ENCODE measurements around the gene DNAJA3. TPM values are rescaled to one million over a fixed set of nuclear protein-coding genes. Genes with fewer than 3 reads are reported as not detected.

DNAJA3 gene
- total and polyA plus RNA-seq, 10 of the 15 experiments (the other 5 are each of a cell fraction or from before 2014, with no cell fraction given): 8.4 to 141 (median 60.8) TPM

GRCh38 chr16:4442371-4442770 lies 16.7 kb downstream of the DNAJA3 start:
- ATAC-seq (no peak), DNase-seq (ENCODE audit: low read depth, low spot score) (no peak), FAIRE-seq (no peak)
- no peaks in the 10 kb centered on the region for H3K27me3 ChIP-seq (replicated peaks in 1 of 2; ENCODE audit: control insufficient read depth in 2 of 2, insufficient read depth in 2 of 2, low read length in 1 of 2)
- H3K4me3 ChIP-seq: no peak overlapping the region
- in situ Hi-C loops (cut with MboI) (no loop called here), intact Hi-C loops (cut with micrococcal nuclease; ENCODE audit: unreplicated experiment) (no loop called here)
- peaks cover 21 to 46% of the 10 kb centered on the region in 2 experiments for H3K36me3 ChIP-seq (ENCODE audit: control insufficient read depth in 2 of 2, insufficient read depth in 2 of 2, low read length in 1 of 2)
- H3K9ac ChIP-seq (ENCODE audit: control insufficient read depth, insufficient read depth, low read length): no peak overlapping the region
- H3K79me2 ChIP-seq (ENCODE audit: control insufficient read depth, insufficient read depth, low read length): no peaks in the 10 kb centered on the region
- POLR2A ChIA-PET: no interaction called here
- WGBS (ENCODE audit: insufficient coverage, insufficient replicate concordance, low lambda C conversion rate, missing lambda C conversion rate): 96% methylated on average over 11 of the region's 11 CpGs
- no peaks in the 10 kb centered on the region for H3K9me3 ChIP-seq (replicated peaks; ENCODE audit: control insufficient read depth, insufficient read depth, low read length)
- no peaks in the 10 kb centered on the region for H3K4me1 ChIP-seq (ENCODE audit: control insufficient read depth, insufficient read depth, low read length)
- no TSS peak for BruUV-seq (replicated peaks)
- RAD21 ChIA-PET (ENCODE audit: unreplicated experiment): no interaction called here
- TF ChIP-seq NFIC (IDR thresholded peaks at IDR 0.05; ENCODE audit: low read depth, low read length) (no peak), ZNF274 (IDR thresholded peaks at IDR 0.05; ENCODE audit: insufficient read depth, insufficient read length) (no peak), GABPA (IDR thresholded peaks at IDR 0.05; ENCODE audit: low read depth) (no peak), BRCA1 (IDR thresholded peaks at IDR 0.05; ENCODE audit: low read depth, low read length) (no peak), NRF1 (conservative IDR thresholded peaks at IDR 0.05; ENCODE audit: low read depth, low read length) (no peak), BCLAF1 (IDR thresholded peaks at IDR 0.05) (no peak), RCOR1 (conservative IDR thresholded peaks at IDR 0.05; ENCODE audit: low read depth, low read length) (no peak), FOXM1 (IDR thresholded peaks at IDR 0.05; ENCODE audit: low read depth, low read length) (no peak), PAX5 (IDR thresholded peaks at IDR 0.05; ENCODE audit: borderline replicate concordance, low read depth, low read length) (no peak), CREB1 (IDR thresholded peaks at IDR 0.05; ENCODE audit: low read depth) (no peak)
- no peak overlapping the region for H3K4me2 ChIP-seq (ENCODE audit: control insufficient read depth, insufficient read depth)
- H3K27ac ChIP-seq (ENCODE audit: control insufficient read depth, insufficient read depth): no peak overlapping the region
- no peaks in the 10 kb centered on the region; the same call in 1 of the 2 replicates for H4K20me1 ChIP-seq (ENCODE audit: control insufficient read depth, insufficient read depth)
- SMC1A ChIA-PET (ENCODE audit: uncharacterized antibody, unreplicated experiment): no interaction called here
- CTCF ChIA-PET: interaction anchor here (0.5 kb wide), 1 partner anchor 106 kb away, joined by 3 read pairs; no protein-coding TSS in a partner anchor
- H2AFZ ChIP-seq (ENCODE audit: control insufficient read depth, low read depth, low read length): no peak overlapping the region

All from GM12878 (cell line).